HG02759 (cell line): ENCODE measurements around the gene PIAS3.
"Not testable (repeated sequence)": the region's sequence is repeated elsewhere in the genome, so short reads cannot be mapped to it uniquely, and the experiment has no call there.

Experiments used
- ATAC-seq: cut with Tn5 transposase; IDR thresholded peaks from one replicate; pipeline ENCODE4 v1.9.1; 2021; ENCODE audit warnings: mild to moderate bottlenecking, moderate library complexity; ENCODE audit not compliant: unreplicated experiment

Gene PIAS3

GRCh38 chr1:145877923-145878486, 19.1 kb upstream of the PIAS3 start:
- ATAC-seq: no peak

GRCh38 chr1:145874646-145875045, 15.8 kb upstream of the PIAS3 start:
- no peak for ATAC-seq

- ATAC-seq: no peak
These were observed 13.4 kb upstream of the PIAS3 start for GRCh38 chr1:145871994-145872924.

- ATAC-seq: no peak
These were observed 9.4 kb upstream of the PIAS3 start for GRCh38 chr1:145868232-145868631.

- no peak for ATAC-seq
These were observed 4.6 kb upstream of the PIAS3 start for GRCh38 chr1:145863282-145864018.

GRCh38 chr1:145859491-145860023, 676 bp upstream of the PIAS3 start:
- peak; percentile 74 for ATAC-seq

- ATAC-seq: peak; percentile 18
These were observed 512 bp downstream of the PIAS3 start for GRCh38 chr1:145858238-145858900.

- ATAC-seq: no peak
These were observed 1.7 kb downstream of the PIAS3 start for GRCh38 chr1:145857170-145857569.

GRCh38 chr1:145855426-145855948, 3.4 kb downstream of the PIAS3 start:
- ATAC-seq: no peak

GRCh38 chr1:145849356-145850160, 9.3 kb downstream of the PIAS3 start:
- no peak for ATAC-seq

- ATAC-seq: no peak
These were observed 11.1 kb downstream of the PIAS3 start for GRCh38 chr1:145847827-145848226.

GRCh38 chr1:145846201-145846612, 12.7 kb downstream of the PIAS3 start:
- no peak for ATAC-seq

GRCh38 chr1:145845514-145846161, 13.2 kb downstream of the PIAS3 start, which contains the start of gene NUDT17:
Gene NUDT17, plus strand, starts transcription at chr1:145845630. Its CDS starts 11 bp downstream, at chr1:145845641.
- peak; percentile 75 for ATAC-seq

- ATAC-seq: peak; percentile 68
These were observed 13.8 kb downstream of the PIAS3 start for GRCh38 chr1:145845144-145845513.

- ATAC-seq: no peak
These were observed 15.8 kb downstream of the PIAS3 start for GRCh38 chr1:145843031-145843430.

GRCh38 chr1:145837656-145838055, 21.2 kb downstream of the PIAS3 start:
- no peak for ATAC-seq

- ATAC-seq: not testable (repeated sequence)
These were observed 28.1 kb downstream of the PIAS3 start for GRCh38 chr1:145830810-145831209.

- no peak for ATAC-seq
These were observed 30.4 kb downstream of the PIAS3 start for GRCh38 chr1:145828367-145829026.

GRCh38 chr1:145827966-145828365, 30.9 kb downstream of the PIAS3 start:
- ATAC-seq: no peak
